ENCODE measurements around the gene MED12L.

GRCh38 chr3:151402349-151402748 lies 316.9 kb downstream of the MED12L start:
- TF ChIP-seq TAF1 (IDR thresholded peaks at IDR 0.05; ENCODE audit: low read depth) (no peak), EZH2 (IDR thresholded peaks at IDR 0.05; ENCODE audit: borderline replicate concordance, insufficient read depth, low read length, poor library complexity, severe bottlenecking) (no peak), CTCF (IDR thresholded peaks at IDR 0.05; ENCODE audit: poor library complexity, severe bottlenecking) (no peak), REST (IDR thresholded peaks at IDR 0.05; ENCODE audit: borderline replicate concordance) (no peak), RAD21 (conservative IDR thresholded peaks at IDR 0.05) (no peak), EP300 (conservative IDR thresholded peaks at IDR 0.05; ENCODE audit: poor library complexity, severe bottlenecking) (no peak), POLR2AphosphoS5 (IDR thresholded peaks at IDR 0.05) (no peak), MXI1 (conservative IDR thresholded peaks at IDR 0.05; ENCODE audit: poor library complexity, severe bottlenecking) (no peak), SMC3 (conservative IDR thresholded peaks at IDR 0.05; ENCODE audit: poor library complexity) (no peak)
